Activated naive CD4-positive, alpha-beta T cell treated with anti-CD3 and anti-CD28 coated beads for 36 hours (primary cell): ENCODE measurements around the gene ZNF205. TPM values are rescaled to one million over a fixed set of nuclear protein-coding genes. Genes with fewer than 3 reads are reported as not detected.
A peak's percentile ranks its signal among the peaks of the same experiment; 100 is the strongest.

ENCODE experiments used
- CTCF ChIA-PET: fragments of 350-600 bp; sonication (Branson Sonifier 250); formaldehyde crosslinking; loops from one replicate; lab custom pipeline; 2021; ENCODE audit warnings: antibody characterized with exemption; lab: Charles Lee
- DNase-seq: peaks from one replicate; pipeline ENCODE4 v3.0.0-alpha.2; 2020
- H3K27ac Mint-ChIP-seq: one replicate; pipeline ENCODE4 v1.8.0; 2021; ENCODE audit warnings: mild to moderate bottlenecking, mixed read lengths
- H3K27me3 Mint-ChIP-seq: one replicate; pipeline ENCODE4 v1.8.0; 2021; ENCODE audit warnings: low read depth, mixed read lengths
- H3K36me3 Mint-ChIP-seq: one replicate; pipeline ENCODE4 v1.8.0; 2021; ENCODE audit warnings: low read depth, mixed read lengths
- H3K4me1 Mint-ChIP-seq: one replicate; pipeline ENCODE4 v1.8.0; 2021; ENCODE audit warnings: low read depth, mixed read lengths
- H3K4me3 Mint-ChIP-seq: one replicate; pipeline ENCODE4 v1.8.0; 2021; ENCODE audit warnings: mild to moderate bottlenecking, moderate library complexity, mixed read lengths
- H3K9me3 Mint-ChIP-seq: one replicate; pipeline ENCODE4 v1.8.0; 2021; ENCODE audit warnings: mixed read lengths
- intact Hi-C: fragments of 100-400 bp; cut with micrococcal nuclease; formaldehyde crosslinking; loops from one replicate; pipeline ENCODE4 v1.15.1; 2023
- total RNA-seq, 2 experiments: library from RNA; stranded (reverse); gene quantifications; one replicate each; pipeline ENCODE4 v1.2.3, GENCODE V29; 2021

The ZNF205 gene
- total RNA-seq, 2 experiments from 2014 or later, result 0.25 TPM; not detected in 1

DNA sequence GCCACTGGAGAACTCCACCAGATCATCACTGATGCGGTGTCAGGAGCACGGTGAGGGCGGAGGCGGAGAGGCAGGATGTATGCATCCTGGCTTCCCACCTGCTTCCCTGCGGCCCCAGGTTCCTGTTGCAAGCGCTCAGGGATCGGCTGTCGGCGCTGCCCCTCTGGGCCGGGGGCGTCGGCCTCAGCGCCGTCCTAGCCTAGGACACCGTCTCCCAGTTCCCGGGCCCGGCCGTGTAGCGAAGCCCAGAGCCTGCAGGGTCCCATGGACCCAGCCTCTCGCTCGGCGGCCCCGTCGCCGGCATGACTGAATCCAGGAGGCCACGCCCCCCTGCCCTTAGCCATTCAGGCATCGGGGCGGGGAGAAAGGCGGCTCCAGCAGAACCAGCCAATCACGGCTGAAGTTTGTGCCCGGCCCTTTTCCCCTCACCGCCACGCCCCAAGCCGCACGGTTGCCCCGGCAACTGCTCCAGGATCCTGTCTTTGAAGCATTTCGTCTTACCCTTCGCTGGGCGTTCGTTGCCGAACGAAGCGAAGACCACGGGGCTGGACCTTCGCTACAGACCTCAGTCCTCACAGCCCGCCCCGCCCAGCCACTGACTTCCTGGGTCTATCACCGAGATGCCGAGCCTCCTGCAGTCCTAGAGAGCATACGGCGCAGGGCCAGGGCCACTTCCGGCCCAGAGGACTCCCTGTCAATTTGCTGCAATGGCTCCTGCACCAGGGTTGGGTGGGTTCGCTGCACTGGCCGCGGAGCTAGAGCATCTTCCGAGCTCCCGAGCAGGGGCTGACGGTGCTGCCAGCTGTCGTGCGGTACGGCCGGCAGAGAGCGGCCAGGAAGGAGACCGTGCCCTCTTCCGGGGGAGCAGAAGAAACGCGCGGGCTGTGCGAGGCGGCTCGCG, 11.8 kb downstream of the ZNF205 start:
- H3K36me3 Mint-ChIP-seq, result peaks cover 5% of the 10 kb centered on the region
- CTCF ChIA-PET, result interaction anchor here (1.2 to 6.6 kb wide), 4 partner anchors 10 to 93 kb away, joined by 4 to 81 read pairs (median 10); partner anchors contain the start of gene ZNF213
- H3K9me3 Mint-ChIP-seq, result no peaks in the 10 kb centered on the region
- peaks cover 34% of the 10 kb centered on the region for H3K4me1 Mint-ChIP-seq
- H3K27me3 Mint-ChIP-seq, result no peaks in the 10 kb centered on the region
- DNase-seq, result peak; percentile 98
- intact Hi-C loops, result loop anchor here (1.0 kb wide), 4 partner anchors 10 to 120 kb away; no protein-coding TSS in a partner anchor
- peak overlapping the region; percentile 89 for H3K27ac Mint-ChIP-seq
- peak overlapping the region; percentile 96 for H3K4me3 Mint-ChIP-seq

DNA sequence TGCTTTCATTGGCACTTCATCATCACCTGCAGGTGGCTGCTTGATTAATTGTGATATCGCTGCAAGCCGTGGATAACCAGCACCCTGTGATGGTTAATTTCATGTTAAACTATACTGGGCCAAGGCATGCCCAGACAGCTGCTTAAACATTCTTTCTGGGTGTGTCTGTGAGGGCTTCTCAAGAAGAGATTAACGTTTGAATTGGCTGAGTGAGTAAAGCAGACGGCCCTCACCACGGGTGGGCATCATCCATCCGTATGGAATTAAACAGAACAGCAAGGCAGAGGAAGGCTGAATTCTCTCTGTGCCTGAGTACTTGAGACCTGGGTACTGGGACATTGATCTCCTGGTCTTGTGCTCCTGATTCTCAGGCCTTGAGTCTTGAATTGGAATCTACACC, 15.4 kb downstream of the ZNF205 start:
- H3K9me3 Mint-ChIP-seq, result no peaks in the 10 kb centered on the region
- no peak overlapping the region for H3K4me3 Mint-ChIP-seq
- H3K27me3 Mint-ChIP-seq, result no peaks in the 10 kb centered on the region
- peaks cover 11% of the 10 kb centered on the region for H3K36me3 Mint-ChIP-seq
- no peak for DNase-seq
- intact Hi-C loops, result no loop called here
- CTCF ChIA-PET, result interaction anchor here (0.5 to 11.4 kb wide), 12 partner anchors 10 to 96 kb away, joined by 3 to 187 read pairs (median 25); partner anchors contain the start of genes IL32 and ZSCAN10
- peaks cover 47% of the 10 kb centered on the region for H3K4me1 Mint-ChIP-seq
- H3K27ac Mint-ChIP-seq, result peak overlapping the region; percentile 37

DNA sequence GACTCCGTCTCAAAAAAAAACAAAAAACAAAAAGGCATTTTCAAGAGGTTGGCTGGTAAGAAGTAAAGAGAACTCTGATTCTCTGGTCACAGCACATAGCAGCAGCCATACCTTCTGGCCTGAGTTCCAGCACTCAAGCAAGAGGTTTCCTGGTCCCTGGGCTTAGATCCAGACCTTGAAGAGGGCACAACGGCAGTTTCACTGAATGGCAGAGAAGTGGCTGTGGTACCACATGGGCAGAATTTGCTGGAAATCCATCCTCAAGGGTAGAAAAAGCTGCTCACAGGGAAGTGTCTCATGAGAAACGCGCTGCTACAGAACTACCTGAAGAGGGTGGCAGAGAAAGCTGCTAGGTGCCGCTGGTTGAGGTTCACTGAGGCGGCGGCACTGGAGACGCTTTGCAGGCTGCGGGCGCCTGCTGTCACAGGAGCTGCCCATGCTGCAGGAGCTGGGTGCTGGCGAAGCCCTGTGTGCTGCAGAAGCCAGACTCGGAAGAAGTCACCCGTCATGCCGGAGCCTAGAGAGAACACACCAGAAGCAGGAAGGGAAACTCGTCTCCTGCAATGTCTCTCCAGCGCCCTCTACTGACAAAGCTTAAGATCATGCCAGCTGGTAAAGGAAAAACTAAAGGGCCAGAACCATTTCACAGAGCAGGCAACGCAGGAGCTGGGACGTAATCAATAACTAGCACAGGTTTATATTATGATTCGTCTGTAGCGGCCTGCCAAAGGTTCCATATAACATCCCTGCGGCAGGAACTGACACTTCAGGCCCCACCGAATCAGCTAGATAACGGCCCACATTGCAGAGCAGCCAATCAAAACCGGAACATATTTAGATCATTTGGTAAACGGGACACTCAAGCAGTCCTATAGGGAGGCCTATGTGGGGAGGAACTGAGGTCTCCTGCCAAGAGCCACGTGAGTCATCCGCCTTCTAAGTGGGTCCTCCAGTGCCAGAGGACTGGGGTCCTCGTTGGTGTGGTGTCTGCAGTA, 17.0 kb downstream of the ZNF205 start:
- Mint-ChIP-seq H3K27ac (peak overlapping the region; percentile 90), H3K9me3 (no peaks in the 10 kb centered on the region), H3K36me3 (peaks cover 14% of the 10 kb centered on the region), H3K27me3 (no peaks in the 10 kb centered on the region), H3K4me3 (peak overlapping the region; percentile 95), H3K4me1 (peaks cover 53% of the 10 kb centered on the region)
- peak; percentile 87 for DNase-seq
- CTCF ChIA-PET, result interaction anchor here (0.6 to 11.4 kb wide), 39 partner anchors 8 to 372 kb away, joined by 3 to 187 read pairs (median 7); partner anchors contain the start of genes CLUAP1, IL32, ZNF205 and ZSCAN10
- intact Hi-C loops, result loop anchor here (1.0 kb wide), 4 partner anchors 29 to 70 kb away; no protein-coding TSS in a partner anchor

DNA sequence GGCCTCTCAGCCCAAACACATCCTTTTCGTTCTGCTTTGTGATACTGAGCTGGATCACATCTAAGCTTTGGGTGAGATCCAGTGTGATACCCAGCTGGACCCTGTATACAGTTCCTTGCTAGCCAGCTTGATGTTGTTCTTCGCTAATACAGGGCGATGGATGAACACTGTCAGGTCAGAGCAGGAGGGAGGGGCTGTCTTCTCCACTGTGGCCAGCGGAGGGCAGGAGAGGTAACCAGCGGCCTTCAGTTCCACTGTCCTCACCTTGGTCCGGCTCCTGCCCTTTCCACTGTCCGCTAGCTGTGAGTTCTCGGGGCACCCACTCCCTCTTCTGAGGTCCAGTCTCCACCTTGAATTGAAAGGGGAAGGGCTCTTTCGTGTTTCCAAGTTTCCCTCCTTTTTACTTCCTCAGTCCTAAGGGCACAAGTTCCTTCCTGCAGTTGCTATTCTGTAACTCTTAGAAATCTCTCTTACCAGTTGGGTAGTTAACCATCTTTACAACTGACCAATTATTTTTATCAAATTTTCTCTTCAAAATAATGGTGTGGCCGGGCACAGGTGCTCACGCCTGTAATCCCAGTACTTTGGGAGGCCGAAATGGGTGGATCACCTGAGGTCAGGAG, 19.5 kb downstream of the ZNF205 start:
- no peaks in the 10 kb centered on the region for H3K27me3 Mint-ChIP-seq

DNA sequence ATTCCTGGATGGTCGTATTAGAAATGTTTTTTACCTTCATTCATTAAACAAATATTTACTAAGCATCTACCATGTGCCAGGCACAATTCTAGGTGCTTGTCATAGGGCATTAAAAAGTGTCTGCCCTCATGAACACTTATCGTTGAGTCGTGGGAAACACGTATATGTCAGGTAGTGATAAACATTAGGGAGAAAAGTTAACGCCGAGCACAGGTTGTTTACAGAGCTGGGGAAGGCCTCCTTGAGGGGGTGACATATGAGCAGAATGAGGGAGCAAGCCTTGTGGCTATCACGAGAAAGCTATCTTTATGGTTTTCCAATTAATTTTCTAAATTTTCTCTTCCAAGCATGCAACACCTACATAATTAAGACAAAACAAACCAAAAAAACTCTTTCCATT, 21.5 kb downstream of the ZNF205 start:
- CTCF ChIA-PET, result interaction anchor here (1.1 to 11.4 kb wide), 6 partner anchors 9 to 105 kb away, joined by 3 to 187 read pairs (median 6); partner anchors contain the start of gene IL32

More for the DNA sequence above, 19.5 kb downstream of the ZNF205 start:
- Mint-ChIP-seq H3K4me3 (no peak overlapping the region), H3K27ac (no peak overlapping the region), H3K4me1 (peaks cover 47% of the 10 kb centered on the region), H3K36me3 (peaks cover 12% of the 10 kb centered on the region), H3K9me3 (no peaks in the 10 kb centered on the region)
- CTCF ChIA-PET, result interaction anchor here (0.6 to 11.4 kb wide), 13 partner anchors 15 to 331 kb away, joined by 3 to 187 read pairs (median 5); partner anchors contain the start of genes IL32 and ZSCAN10
- intact Hi-C loops, result no loop called here
- DNase-seq, result peak; percentile 68

DNA sequence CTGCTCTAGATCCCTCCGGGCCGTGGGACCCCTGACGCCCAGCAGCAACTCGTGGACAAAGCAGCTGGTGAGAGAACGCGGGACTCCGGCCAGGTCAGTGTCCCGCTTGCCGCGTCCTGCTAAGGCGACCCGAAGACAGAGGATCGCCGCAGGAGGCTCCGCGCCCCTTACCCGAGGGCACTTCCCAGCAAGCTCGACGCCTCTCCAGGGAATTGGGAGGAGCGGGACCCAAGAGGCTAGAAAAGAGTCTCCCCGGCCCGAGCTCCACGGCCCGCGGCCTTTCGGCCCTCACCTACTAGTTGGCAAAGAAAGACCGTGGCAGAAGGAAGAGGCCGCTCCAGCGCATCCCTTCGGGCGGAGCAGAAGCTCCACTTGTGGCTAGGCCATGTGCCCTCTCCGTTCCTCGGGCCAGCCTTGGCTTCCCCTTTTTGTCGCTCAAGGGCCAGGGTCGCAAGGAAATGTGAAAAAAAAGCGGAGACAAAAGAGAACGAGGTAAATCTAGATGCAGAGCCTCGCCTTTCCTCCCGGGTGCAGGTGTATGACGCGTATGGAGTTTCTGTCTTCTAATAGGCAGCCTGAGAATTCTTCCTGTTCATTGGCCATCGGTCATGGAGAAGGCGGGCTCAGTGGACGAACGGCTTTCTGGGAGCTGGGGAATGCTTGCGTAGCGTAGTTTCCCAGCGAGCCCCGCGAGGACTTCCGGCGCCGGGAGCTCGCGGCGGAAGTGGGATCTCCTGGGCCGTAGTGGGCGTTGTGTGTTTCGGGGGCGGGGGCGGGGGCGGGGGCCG, 22.1 kb downstream of the ZNF205 start, which contains the start of gene ZNF213:
TSS of gene ZNF213 (plus strand) at position 692 of the 788 bp plus-strand sequence. CDS start 2,252 bp downstream, outside the sequence.
- H3K27ac Mint-ChIP-seq, result peak within 1 kb of the TSS; percentile 91
- CTCF ChIA-PET, result interaction anchor here (0.7 to 11.4 kb wide), 15 partner anchors 10 to 248 kb away, joined by 3 to 187 read pairs (median 4); partner anchors contain the start of gene IL32
- peaks cover 32% of the 10 kb centered on the region for H3K4me1 Mint-ChIP-seq
- no peaks in the 10 kb centered on the region for H3K9me3 Mint-ChIP-seq
- peak; percentile 97 for DNase-seq
- H3K4me3 Mint-ChIP-seq, result peak within 1 kb of the TSS; percentile 99
- no peaks in the 10 kb centered on the region for H3K27me3 Mint-ChIP-seq
- intact Hi-C loops, result loop anchor here (1.0 kb wide), 4 partner anchors 10 to 267 kb away; partner anchors contain the start of genes ZNF174 and ZSCAN32
- H3K36me3 Mint-ChIP-seq, result peaks cover 9% of the 10 kb centered on the region

More for the DNA sequence above, 21.5 kb downstream of the ZNF205 start:
- Mint-ChIP-seq H3K27ac (peak overlapping the region; percentile 91), H3K36me3 (peaks cover 9% of the 10 kb centered on the region), H3K27me3 (no peaks in the 10 kb centered on the region), H3K4me3 (peak overlapping the region; percentile 99), H3K4me1 (peaks cover 36% of the 10 kb centered on the region), H3K9me3 (no peaks in the 10 kb centered on the region)
- no peak for DNase-seq
- intact Hi-C loops, result loop anchor here (1.0 kb wide), 4 partner anchors 10 to 267 kb away; partner anchors contain the start of genes ZNF174 and ZSCAN32

DNA sequence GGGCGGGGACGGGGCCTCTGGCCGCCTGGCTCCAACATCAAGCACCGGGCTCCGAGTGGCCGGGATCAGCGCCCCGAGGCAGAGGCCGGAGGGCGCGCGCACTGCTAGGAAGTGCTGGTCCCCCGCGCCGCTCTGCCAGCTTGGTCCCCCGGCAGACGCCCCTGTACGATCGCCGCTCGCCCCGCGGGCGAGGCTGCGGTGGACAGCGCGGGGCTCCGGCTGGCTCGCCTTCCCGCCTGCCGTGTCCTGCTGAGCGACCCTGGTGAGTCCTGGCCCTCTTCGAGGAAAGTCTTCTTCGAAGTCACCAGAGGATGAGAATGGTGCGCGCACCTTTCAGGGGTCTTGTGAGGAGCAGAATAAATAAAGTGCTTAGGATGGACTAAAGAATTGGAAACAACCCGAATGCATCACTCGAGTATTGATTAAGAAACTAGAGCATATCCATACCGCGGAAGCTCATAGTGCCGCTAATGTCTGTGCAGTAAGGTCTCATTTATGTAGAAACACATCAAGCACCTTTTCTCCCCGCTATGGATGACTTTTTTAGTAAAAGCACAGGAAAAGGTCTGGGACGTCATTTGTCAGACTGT, 22.8 kb downstream of the ZNF205 start:
- intact Hi-C loops, result no loop called here
- H3K27ac Mint-ChIP-seq, result peak overlapping the region; percentile 87
- peak; percentile 29 for DNase-seq

DNA sequence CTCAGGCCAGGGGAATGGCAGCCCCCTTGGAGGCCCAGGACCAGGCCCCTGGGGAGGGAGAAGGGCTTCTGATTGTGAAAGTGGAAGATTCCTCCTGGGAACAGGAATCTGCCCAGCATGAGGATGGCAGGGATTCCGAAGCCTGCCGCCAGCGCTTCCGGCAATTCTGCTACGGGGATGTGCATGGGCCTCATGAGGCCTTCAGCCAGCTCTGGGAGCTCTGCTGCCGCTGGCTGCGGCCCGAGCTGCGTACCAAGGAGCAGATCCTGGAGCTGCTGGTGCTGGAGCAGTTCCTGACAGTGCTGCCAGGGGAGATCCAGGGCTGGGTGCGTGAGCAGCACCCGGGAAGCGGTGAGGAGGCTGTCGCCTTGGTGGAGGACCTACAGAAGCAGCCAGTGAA, 24.9 kb downstream of the ZNF205 start:
- Mint-ChIP-seq H3K27ac (no peak overlapping the region), H3K9me3 (no peaks in the 10 kb centered on the region), H3K27me3 (no peaks in the 10 kb centered on the region), H3K36me3 (peaks cover 6% of the 10 kb centered on the region), H3K4me1 (peaks cover 19% of the 10 kb centered on the region), H3K4me3 (no peak overlapping the region)
- intact Hi-C loops, result no loop called here
- DNase-seq, result no peak
- CTCF ChIA-PET, result interaction anchor here (0.6 to 1.5 kb wide), 4 partner anchors 8 to 255 kb away, joined by 3 to 8 read pairs (median 4); no protein-coding TSS in a partner anchor

More for the DNA sequence above, 22.8 kb downstream of the ZNF205 start:
- CTCF ChIA-PET, result interaction anchor here (0.7 to 11.4 kb wide), 14 partner anchors 10 to 248 kb away, joined by 3 to 187 read pairs (median 4); partner anchors contain the start of gene IL32
- H3K36me3 Mint-ChIP-seq, result peaks cover 9% of the 10 kb centered on the region
- no peaks in the 10 kb centered on the region for H3K9me3 Mint-ChIP-seq
- H3K27me3 Mint-ChIP-seq, result no peaks in the 10 kb centered on the region
- peaks cover 28% of the 10 kb centered on the region for H3K4me1 Mint-ChIP-seq
- H3K4me3 Mint-ChIP-seq, result peak overlapping the region; percentile 99

DNA sequence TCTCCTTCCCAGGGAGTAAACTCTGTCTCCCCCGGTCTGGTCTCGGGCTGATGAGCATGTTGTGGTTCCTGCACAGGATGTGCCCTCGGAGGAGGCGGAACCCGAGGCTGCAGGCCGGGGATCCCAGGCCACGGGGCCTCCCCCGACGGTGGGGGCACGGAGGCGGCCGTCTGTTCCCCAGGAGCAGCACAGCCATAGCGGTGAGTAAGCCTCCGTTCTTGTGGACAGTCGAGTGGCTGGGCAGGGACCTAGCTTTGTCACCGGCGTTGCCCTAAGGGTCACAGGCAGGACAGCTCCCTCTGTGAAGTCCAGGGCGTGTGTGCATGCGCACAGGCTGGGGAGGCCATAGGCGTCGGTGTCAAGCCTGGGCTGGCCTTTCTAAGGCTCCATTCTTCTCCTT, 26.0 kb downstream of the ZNF205 start:
- H3K27ac Mint-ChIP-seq, result no peak overlapping the region
- H3K9me3 Mint-ChIP-seq, result no peaks in the 10 kb centered on the region
- intact Hi-C loops, result no loop called here
- CTCF ChIA-PET, result interaction anchor here (1.5 kb wide), 1 partner anchor 9 kb away, joined by 8 read pairs; no protein-coding TSS in a partner anchor
- peaks cover 15% of the 10 kb centered on the region for H3K4me1 Mint-ChIP-seq
- H3K27me3 Mint-ChIP-seq, result no peaks in the 10 kb centered on the region
- DNase-seq, result no peak
- H3K4me3 Mint-ChIP-seq, result no peak overlapping the region
- H3K36me3 Mint-ChIP-seq, result peaks cover 6% of the 10 kb centered on the region

DNA sequence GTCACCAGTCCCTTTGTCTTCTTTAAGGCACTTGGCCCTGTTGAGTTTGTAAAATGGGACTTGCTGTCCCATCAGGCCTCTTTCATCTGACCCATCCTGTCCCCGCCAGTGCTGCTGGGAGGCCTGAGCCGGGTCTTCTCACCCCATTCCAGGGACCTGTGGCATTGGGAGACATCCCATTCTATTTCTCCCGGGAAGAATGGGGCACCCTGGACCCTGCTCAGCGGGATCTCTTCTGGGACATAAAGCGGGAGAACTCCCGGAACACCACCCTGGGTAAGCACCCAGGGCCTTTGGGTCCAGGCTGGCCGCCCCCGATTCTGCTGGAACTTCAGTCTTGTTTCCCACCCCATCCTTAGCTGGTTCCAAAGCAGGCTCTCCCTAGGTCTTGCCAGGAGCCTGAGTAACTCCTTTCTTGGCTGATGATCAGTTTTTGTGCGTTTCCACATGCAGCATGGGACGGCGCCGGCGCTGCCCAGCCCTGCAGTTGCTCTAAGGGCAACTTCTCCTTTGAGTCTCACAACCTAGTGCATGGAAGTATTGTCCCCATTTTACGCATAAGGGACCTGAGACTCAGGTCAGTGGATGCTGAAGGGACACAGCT, 26.5 kb downstream of the ZNF205 start:
- no peak for DNase-seq
- H3K4me1 Mint-ChIP-seq, result peaks cover 11% of the 10 kb centered on the region
- H3K9me3 Mint-ChIP-seq, result no peaks in the 10 kb centered on the region
- H3K27me3 Mint-ChIP-seq, result no peaks in the 10 kb centered on the region
- H3K36me3 Mint-ChIP-seq, result peaks cover 6% of the 10 kb centered on the region
- intact Hi-C loops, result no loop called here
- no peak overlapping the region for H3K4me3 Mint-ChIP-seq
- CTCF ChIA-PET, result no interaction called here
- H3K27ac Mint-ChIP-seq, result no peak overlapping the region
